ENCODE data around the gene PCBP3. TPM values are rescaled to one million over a fixed set of nuclear protein-coding genes. Genes with fewer than 3 reads are reported as not detected.

The PCBP3 gene
- total RNA-seq, 4 donors from 2014 or later = 0.13 to 0.26 TPM; not detected in 2

GRCh38 chr21:45900034-45900868 lies 256.7 kb downstream of the PCBP3 start:
- Histone ChIP-seq H3K9me3 (no peaks in the 10 kb centered on the region), H3K27ac (no peak overlapping the region), H3K4me3 (no peak overlapping the region), H3K4me1 (no peaks in the 10 kb centered on the region), H3K36me3 (no peaks in the 10 kb centered on the region), H3K27me3 (peaks cover 0 to 8% (median 4%) of the 10 kb centered on the region in 3 donors)
- intact Hi-C loops (cut with DNase I; ENCODE audit: low total_unique reads) (no loop called here), in situ Hi-C loops (cut with MboI; ENCODE audit: low sequenced_read_pairs in 4 of 4) (no loop called here)
- DNase-seq = no peak
- TF ChIP-seq POLR2A (IDR thresholded peaks at IDR 0.05) (no peak), CTCF (IDR thresholded peaks at IDR 0.05 in 4 of 5, conservative IDR thresholded peaks at IDR 0.05 in 1 of 5) (no peak)
- ATAC-seq = no peak

- TF ChIP-seq CTCF (IDR thresholded peaks at IDR 0.05 in 4 of 5, conservative IDR thresholded peaks at IDR 0.05 in 1 of 5) (no peak), POLR2A (IDR thresholded peaks at IDR 0.05) (no peak)
- Histone ChIP-seq H3K9me3 (no peaks in the 10 kb centered on the region), H3K4me3 (no peak overlapping the region), H3K27me3 (peaks cover 0 to 4% (median 1%) of the 10 kb centered on the region in 3 donors), H3K4me1 (no peaks in the 10 kb centered on the region), H3K36me3 (no peaks in the 10 kb centered on the region), H3K27ac (no peak overlapping the region)
- in situ Hi-C loops (cut with MboI; ENCODE audit: low sequenced_read_pairs in 4 of 4) (no loop called here), intact Hi-C loops (cut with DNase I; ENCODE audit: low total_unique reads) (no loop called here)
- DNase-seq = no peak
- ATAC-seq = no peak
Observed at GRCh38 chr21:45901061-45901690, 257.7 kb downstream of the PCBP3 start.

- TF ChIP-seq POLR2A (IDR thresholded peaks at IDR 0.05) (no peak), CTCF (IDR thresholded peaks at IDR 0.05 in 4 of 5, conservative IDR thresholded peaks at IDR 0.05 in 1 of 5) (no peak)
- in situ Hi-C loops (cut with MboI; ENCODE audit: low sequenced_read_pairs in 4 of 4) = no loop called here
- H3K36me3 ChIP-seq = no peaks in the 10 kb centered on the region
Observed at GRCh38 chr21:45902292-45902995, 258.9 kb downstream of the PCBP3 start.

GRCh38 chr21:45905196-45905595 lies 261.7 kb downstream of the PCBP3 start:
- H3K4me1 ChIP-seq = no peaks in the 10 kb centered on the region
- H3K27ac ChIP-seq = no peak overlapping the region
- peaks cover 0 to under 1% (median 0%) of the 10 kb centered on the region in 3 donors for H3K27me3 ChIP-seq
- DNase-seq (no peak), ATAC-seq (no peak)
- H3K9me3 ChIP-seq = no peaks in the 10 kb centered on the region
- intact Hi-C loops (cut with DNase I; ENCODE audit: low total_unique reads) = no loop called here
- no peak for TF ChIP-seq CTCF (IDR thresholded peaks at IDR 0.05 in 4 of 5, conservative IDR thresholded peaks at IDR 0.05 in 1 of 5)
- no peak for TF ChIP-seq POLR2A (IDR thresholded peaks at IDR 0.05)
- in situ Hi-C loops (cut with MboI; ENCODE audit: low sequenced_read_pairs in 4 of 4) = no loop called here
- H3K4me3 ChIP-seq = no peak overlapping the region
- no peaks in the 10 kb centered on the region for H3K36me3 ChIP-seq

More at GRCh38 chr21:45902292-45902995, 258.9 kb downstream of the PCBP3 start:
- no peak for ATAC-seq
- intact Hi-C loops (cut with DNase I; ENCODE audit: low total_unique reads) = no loop called here
- Histone ChIP-seq H3K4me3 (no peak overlapping the region), H3K27ac (no peak overlapping the region), H3K9me3 (no peaks in the 10 kb centered on the region), H3K4me1 (no peaks in the 10 kb centered on the region), H3K27me3 (peaks cover 0 to 4% (median 0%) of the 10 kb centered on the region in 3 donors)
- DNase-seq = peak in 1 of 2 donors; percentile 3

Measured in gastrocnemius medialis (tissue), 4 donors.